PFSK-1 (cell line): ENCODE data around the gene CPLX1.

Source experiments
- SIN3A ChIP-seq: IDR thresholded peaks from 2 replicates; pipeline ENCODE4 v1.6.1; 2012; ENCODE audit warnings: mild to moderate bottlenecking, low read length, moderate library complexity, borderline replicate concordance; ENCODE audit not compliant: insufficient read depth
- TAF1 ChIP-seq: IDR thresholded peaks from 2 replicates; pipeline ENCODE4 v1.6.1; 2012; ENCODE audit warnings: low read length, control low read depth, borderline replicate concordance; ENCODE audit not compliant: insufficient read depth

DNA sequence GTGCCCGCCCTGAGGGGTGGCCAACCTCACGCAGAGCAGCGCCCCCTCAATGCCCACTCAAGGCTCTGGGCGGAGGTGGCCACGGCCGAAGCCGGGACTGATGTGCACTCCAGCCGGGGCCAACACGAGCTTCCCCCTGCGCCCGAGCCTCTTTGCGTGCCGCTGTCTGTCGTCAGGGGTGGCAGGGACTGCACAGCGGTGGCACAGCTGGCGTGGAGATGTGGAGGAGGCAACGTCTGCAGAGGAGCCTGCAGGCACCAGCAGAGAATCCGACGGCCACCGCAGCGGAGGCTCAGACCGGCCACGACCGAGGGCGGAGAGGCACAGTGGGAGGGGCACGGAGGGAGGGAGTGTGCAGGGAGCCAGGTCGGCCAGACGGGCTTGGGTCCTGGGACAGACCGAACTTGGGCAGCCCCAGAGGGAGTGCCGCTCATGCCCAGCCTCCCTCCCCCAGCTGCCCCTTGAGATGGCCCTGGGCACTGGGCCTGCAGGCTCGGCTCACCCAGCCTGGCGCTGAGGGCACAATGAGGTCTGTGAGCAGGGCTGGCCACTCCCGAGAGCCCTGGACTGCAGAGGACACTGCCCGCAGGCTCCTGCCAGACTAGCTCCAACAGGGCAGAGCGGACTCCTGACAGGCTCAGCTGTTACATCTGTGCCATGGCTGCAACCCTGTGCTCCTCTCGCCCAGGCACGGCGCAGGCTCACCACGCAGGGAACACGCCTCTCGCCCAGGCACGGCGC, 46.5 kb upstream of the CPLX1 start:
- no peak for TF ChIP-seq TAF1
- no peak for TF ChIP-seq SIN3A
